Left lobe of liver (tissue), 2 donors: Measurements from ENCODE around the gene EZH2. TPM values are rescaled to one million over a fixed set of nuclear protein-coding genes. Genes with fewer than 3 reads are reported as not detected.

ENCODE experiments used
- ATAC-seq: fragments of 200-7000 bp; cut with Tn5 transposase; one replicate; pipeline ENCODE4 v1.9.1; 2020; ENCODE audit warnings: mild to moderate bottlenecking, moderate library complexity
- DNase-seq: peaks from one replicate; pipeline ENCODE4 v3.0.0-alpha.2; 2020; ENCODE audit warnings: low spot score
- total RNA-seq: library from RNA; stranded (reverse); gene quantifications from one replicate; pipeline ENCODE4 v1.2.1, GENCODE V29; 2021
- donor health status: DM: no; HTN: no; CAD: no; lungs with moderate emphysema.
- donor health status: DM: no; HTN: yes; CAD: no.

EZH2 gene
- total RNA-seq, 1 donor from 2014 or later = 2.5 TPM

DNA sequence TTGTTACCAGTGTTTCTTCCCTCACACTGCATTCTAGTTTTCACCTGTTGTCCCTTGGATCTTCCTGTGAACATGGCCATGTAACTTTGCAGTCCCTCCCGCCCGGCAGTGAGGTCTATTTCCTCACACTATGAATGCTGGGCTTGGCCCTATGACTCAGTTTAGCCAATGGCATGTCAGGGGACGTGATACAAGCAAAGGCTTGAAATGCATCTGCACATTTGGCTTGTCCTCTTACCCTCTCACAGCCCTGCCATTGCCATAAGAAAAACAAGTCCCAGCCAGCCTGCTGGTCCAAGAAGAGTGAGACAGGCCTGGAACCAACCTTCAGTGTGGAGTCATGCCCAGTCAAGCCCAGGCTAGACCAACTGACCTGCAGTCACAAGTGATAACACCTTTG lies 17.1 kb upstream of the EZH2 start:
- no peak for ATAC-seq
- no peak for DNase-seq

- DNase-seq = no peak
These were observed 14.9 kb upstream of the EZH2 start for GRCh38 chr7:148898845-148899484.

GRCh38 chr7:148894591-148894990 lies 10.5 kb upstream of the EZH2 start:
- ATAC-seq = no peak

More at GRCh38 chr7:148898845-148899484, 14.9 kb upstream of the EZH2 start:
- no peak for ATAC-seq

GRCh38 chr7:148893071-148893470 lies 9.0 kb upstream of the EZH2 start:
- ATAC-seq (no peak), DNase-seq (no peak)

More at GRCh38 chr7:148894591-148894990, 10.5 kb upstream of the EZH2 start:
- DNase-seq = no peak

GRCh38 chr7:148888300-148888699 lies 4.2 kb upstream of the EZH2 start:
- DNase-seq (no peak), ATAC-seq (no peak)

GRCh38 chr7:148886844-148887243 lies 2.8 kb upstream of the EZH2 start:
- ATAC-seq = no peak
- DNase-seq = no peak

DNA sequence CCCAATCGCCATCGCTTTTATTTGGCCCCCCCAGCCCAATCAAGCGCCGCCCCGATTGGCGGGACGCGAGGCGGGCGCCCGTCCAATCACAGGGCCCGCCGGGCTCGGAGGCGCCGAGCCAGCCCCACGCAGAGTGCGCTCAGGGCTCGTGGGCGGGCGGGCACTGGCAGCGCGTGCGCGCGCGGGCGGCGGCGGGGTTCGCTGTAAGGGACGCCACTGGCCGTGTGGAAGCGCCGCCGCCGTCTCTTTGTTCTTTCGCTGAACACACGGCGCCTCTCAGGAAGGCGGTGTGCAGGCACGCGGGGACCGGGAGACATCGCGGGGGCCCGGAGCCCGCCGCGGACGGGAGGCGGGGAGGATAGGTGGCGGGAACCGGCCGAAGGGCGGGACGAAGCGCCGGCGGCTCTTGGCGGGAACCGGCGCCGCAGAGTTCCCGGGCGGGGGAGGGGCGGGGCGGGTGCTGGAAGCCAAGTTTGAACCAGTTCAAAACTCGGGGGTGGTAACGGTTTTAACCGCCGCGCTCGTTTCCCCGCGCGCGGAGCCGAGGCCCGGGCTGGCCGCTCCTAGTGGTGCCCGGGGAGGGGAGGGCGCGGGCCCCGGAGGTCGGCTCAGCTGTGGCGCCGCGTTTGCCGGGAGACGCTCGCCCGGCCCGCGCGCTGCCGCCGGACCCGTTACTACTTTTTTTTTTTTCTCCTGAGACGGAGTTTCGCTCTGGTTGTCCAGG lies 370 bp upstream of the EZH2 start:
- peak; percentile 93 for ATAC-seq
- peak; percentile 96 for DNase-seq

GRCh38 chr7:148883266-148884048 lies 634 bp downstream of the EZH2 start:
- DNase-seq (peak; percentile 57), ATAC-seq (peak; percentile 1)

DNA sequence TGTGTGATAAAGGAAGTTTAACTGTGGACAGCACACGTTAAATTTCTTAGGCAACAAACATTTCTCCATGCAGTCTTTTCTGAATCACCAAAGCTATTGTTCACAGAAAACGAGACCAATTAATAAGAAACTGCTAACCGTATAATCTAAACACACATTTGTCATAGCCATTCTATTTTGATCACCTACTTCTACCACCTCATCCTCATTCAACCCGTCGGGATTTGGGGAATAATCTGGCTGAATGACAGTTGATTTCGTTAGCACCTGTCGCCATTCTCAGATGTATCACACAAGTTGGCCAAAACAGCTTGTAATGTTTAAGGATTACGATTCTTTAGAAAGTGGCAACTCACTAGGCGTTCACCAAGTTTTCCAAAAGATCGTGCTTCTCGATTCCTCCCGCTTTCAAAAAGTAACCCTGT lies 1.2 kb downstream of the EZH2 start:
- ATAC-seq = no peak
- DNase-seq = no peak

GRCh38 chr7:148882192-148882591 lies 1.9 kb downstream of the EZH2 start:
- no peak for ATAC-seq
- DNase-seq = no peak

GRCh38 chr7:148878317-148878716 lies 5.8 kb downstream of the EZH2 start:
- ATAC-seq = no peak
- no peak for DNase-seq

DNA sequence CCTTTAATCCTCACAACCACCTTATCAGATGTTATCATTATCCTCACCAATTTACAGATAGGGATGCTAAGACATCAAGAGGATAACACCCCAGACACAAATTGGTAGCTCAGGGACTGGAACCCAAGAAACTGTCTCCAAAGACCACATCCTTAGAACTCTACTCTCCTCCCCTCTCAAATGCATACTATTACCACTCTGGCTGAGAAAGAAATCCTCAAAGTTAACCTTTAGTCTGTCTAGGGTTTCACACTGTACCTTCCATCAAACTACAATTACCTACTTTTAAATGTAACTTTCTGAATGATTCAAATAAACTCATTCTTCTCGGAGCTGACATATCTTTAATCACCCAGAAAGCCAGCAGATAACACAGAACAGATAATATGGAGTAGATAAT lies 6.6 kb downstream of the EZH2 start:
- ATAC-seq (no peak), DNase-seq (no peak)

GRCh38 chr7:148872188-148872587 lies 11.9 kb downstream of the EZH2 start:
- DNase-seq = no peak
- ATAC-seq = no peak

- ATAC-seq = no peak
- DNase-seq = no peak
These were observed 12.5 kb downstream of the EZH2 start for GRCh38 chr7:148871551-148871950.

- ATAC-seq (no peak), DNase-seq (no peak)
These were observed 13.1 kb downstream of the EZH2 start for GRCh38 chr7:148871030-148871429.

DNA sequence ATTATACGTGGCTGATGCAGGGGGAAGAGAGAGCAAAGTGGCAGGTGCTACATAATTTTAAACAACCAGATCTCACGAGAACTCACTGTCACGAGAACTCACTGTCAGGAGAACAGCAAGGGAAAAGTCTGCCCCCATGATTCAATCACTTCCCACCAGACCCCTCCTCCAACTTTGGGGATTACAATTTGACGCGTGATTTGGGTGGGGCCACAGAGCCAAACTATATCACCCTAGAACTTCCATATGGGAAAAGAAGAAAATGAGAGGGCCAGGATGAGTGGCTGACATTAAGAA lies 15.8 kb downstream of the EZH2 start:
- DNase-seq (no peak), ATAC-seq (no peak)

DNA sequence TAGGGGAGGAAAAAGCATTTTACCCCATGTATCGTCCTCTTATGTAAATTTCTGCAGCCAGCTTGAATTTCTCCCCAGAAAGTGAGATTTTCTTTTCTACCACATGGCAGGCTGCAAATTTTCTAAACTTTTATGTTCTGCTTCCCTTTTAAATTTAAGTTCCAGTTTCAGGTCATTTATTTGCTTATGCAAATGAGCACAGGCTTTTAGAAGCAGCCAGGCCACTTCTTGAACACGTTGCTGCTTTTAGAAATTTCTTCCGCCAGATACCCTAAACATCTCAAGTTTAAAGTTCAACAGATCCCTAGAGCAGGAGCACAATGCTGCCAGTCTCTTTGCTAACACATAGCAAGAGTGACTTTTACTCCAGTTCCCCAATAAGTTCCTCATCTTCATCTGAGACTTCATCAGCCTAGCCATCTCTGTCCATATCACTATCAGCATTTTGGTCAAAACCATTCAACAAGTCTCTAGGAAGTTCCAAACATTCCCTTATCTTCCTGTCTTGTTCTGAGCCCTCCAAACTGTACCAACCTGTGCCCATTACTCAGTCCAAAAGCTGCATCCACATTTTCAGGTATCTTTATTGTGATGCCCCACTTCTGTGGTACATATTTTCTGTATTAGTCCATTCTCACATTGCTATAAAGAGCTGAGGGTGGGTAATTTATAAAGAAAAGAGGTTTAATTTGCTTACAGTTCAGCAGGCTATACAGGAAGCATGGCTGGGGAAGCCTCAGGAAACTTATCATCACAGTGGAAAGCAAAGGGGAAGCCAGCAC lies 16.3 kb downstream of the EZH2 start:
- DNase-seq (no peak), ATAC-seq (no peak)

DNA sequence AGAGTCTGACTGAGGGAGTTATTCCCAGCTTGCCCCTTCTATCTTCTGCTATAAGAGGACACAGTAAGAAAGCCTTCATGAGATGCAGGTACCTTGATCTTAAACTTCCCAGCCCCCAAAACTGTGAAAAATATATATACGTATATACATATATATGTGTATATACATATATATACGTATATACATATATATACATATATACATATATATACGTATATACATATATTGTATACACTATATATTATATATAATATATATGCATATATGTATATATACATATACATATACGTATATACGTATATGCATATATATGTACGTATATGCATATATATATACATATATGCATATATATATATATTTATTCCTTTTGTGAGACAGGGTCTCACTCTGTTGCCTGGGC lies 17.7 kb downstream of the EZH2 start:
- ATAC-seq = no peak
- DNase-seq = no peak

DNA sequence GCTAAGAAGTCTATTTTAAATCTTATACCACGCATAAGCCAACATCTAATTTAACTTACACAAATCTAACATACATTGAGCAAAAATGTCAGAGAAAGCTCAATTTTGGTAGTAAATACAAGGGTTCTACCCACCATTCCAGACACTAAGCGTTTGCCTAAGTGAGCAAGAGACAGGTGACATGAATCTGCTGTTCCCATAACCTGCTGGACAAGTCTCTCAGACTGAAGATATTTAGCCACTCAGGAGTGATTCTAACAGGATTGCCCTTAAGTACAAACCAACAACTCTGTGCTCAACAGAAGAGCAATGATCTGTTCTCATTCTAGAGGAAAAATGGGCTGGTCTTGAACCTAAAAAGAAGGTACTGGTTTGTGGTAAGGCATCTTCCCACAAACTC lies 18.8 kb downstream of the EZH2 start:
- DNase-seq (no peak), ATAC-seq (no peak)

GRCh38 chr7:148863324-148863723 lies 20.8 kb downstream of the EZH2 start:
- no peak for ATAC-seq
- DNase-seq = no peak

DNA sequence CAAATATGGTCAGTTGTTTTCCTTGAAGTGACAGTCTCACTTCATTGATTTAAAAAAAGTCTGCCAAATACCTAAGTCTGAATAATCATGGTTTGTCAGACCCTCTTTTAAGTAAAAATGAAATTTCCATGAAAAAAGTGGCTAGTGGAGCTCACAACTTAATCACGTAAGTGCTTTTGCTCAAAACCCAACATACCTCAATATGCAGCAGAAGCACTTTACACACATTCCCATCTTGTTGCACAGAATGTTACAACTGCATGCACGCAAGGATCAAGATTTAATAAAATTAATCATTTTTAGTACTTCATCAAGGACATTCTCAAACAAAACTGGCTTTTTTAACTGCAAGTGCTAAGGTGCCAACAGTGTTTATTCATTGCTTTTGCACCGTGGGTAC lies 21.6 kb downstream of the EZH2 start:
- ATAC-seq (no peak), DNase-seq (no peak)
